ENCODE measurements around the gene GHR. TPM values are rescaled to one million over a fixed set of nuclear protein-coding genes. Genes with fewer than 3 reads are reported as not detected.

GHR gene
- total RNA-seq, 1 donor from 2014 or later: 0.17 TPM

- H3K4me3 ChIP-seq (ENCODE audit: low read depth, low read length): no peak overlapping the region
- DNase-seq (ENCODE audit: low read depth): no peak
- TF ChIP-seq CTCF (conservative IDR thresholded peaks at IDR 0.05; ENCODE audit: low read depth, low read length): no peak
Measured at GRCh38 chr5:42759456-42759855, 336.2 kb downstream of the GHR start.

GRCh38 chr5:42760426-42760825 is 337.2 kb downstream of the GHR start:
- no peak overlapping the region for H3K4me3 ChIP-seq (ENCODE audit: low read depth, low read length)
- no peak for TF ChIP-seq CTCF (conservative IDR thresholded peaks at IDR 0.05; ENCODE audit: low read depth, low read length)
- no peak for DNase-seq (ENCODE audit: low read depth)

- no peak for TF ChIP-seq CTCF (conservative IDR thresholded peaks at IDR 0.05; ENCODE audit: low read depth, low read length)
- H3K4me3 ChIP-seq (ENCODE audit: low read depth, low read length): no peak overlapping the region
- no peak for DNase-seq (ENCODE audit: low read depth)
Measured at GRCh38 chr5:42761791-42762190, 338.6 kb downstream of the GHR start.

- TF ChIP-seq CTCF (conservative IDR thresholded peaks at IDR 0.05; ENCODE audit: low read depth, low read length): peak; percentile 54
- H3K4me3 ChIP-seq (ENCODE audit: low read depth, low read length): no peak overlapping the region
- no peak for DNase-seq (ENCODE audit: low read depth)
Measured at GRCh38 chr5:42767491-42768105, 344.4 kb downstream of the GHR start.

GRCh38 chr5:42768106-42768504 is 344.9 kb downstream of the GHR start:
- TF ChIP-seq CTCF (conservative IDR thresholded peaks at IDR 0.05; ENCODE audit: low read depth, low read length): no peak
- no peak overlapping the region for H3K4me3 ChIP-seq (ENCODE audit: low read depth, low read length)
- no peak for DNase-seq (ENCODE audit: low read depth)

GRCh38 chr5:42770003-42770402 is 346.8 kb downstream of the GHR start:
- H3K4me3 ChIP-seq (ENCODE audit: low read depth, low read length): no peak overlapping the region
- DNase-seq (ENCODE audit: low read depth): no peak
- TF ChIP-seq CTCF (conservative IDR thresholded peaks at IDR 0.05; ENCODE audit: low read depth, low read length): no peak
